Measurements from ENCODE around the gene GPD1.
A peak's percentile ranks its signal among the peaks of the same experiment; 100 is the strongest.
"Not testable (repeated sequence)": the region's sequence is repeated elsewhere in the genome, so short reads cannot be mapped to it uniquely, and the experiment has no call there.

The GPD1 gene

GRCh38 chr12:50074936-50075807 is 28.6 kb upstream of the GPD1 start:
- no peak for DNase-seq

- no peak for DNase-seq
These were observed 28.0 kb upstream of the GPD1 start for GRCh38 chr12:50075808-50076170.

- no peak for DNase-seq
These were observed 26.7 kb upstream of the GPD1 start for GRCh38 chr12:50077099-50077498.

- DNase-seq: no peak
These were observed 25.5 kb upstream of the GPD1 start for GRCh38 chr12:50078281-50078680.

- no peak for DNase-seq
These were observed 24.0 kb upstream of the GPD1 start for GRCh38 chr12:50079771-50080170.

- no peak for DNase-seq
These were observed 22.6 kb upstream of the GPD1 start for GRCh38 chr12:50081096-50081808.

GRCh38 chr12:50082644-50083043 is 21.2 kb upstream of the GPD1 start:
- DNase-seq: no peak

- DNase-seq: no peak
These were observed 20.5 kb upstream of the GPD1 start for GRCh38 chr12:50083301-50083700.

- DNase-seq: not testable (repeated sequence)
These were observed 19.4 kb upstream of the GPD1 start for GRCh38 chr12:50084409-50084774.

GRCh38 chr12:50084775-50085614 is 18.8 kb upstream of the GPD1 start, which contains the start of gene SMARCD1:
TSS of gene SMARCD1 (plus strand) at chr12:50085342. CDS start at chr12:50085370, 28 bp downstream.
- peak; percentile 77 for DNase-seq

GRCh38 chr12:50085615-50086072 is 18.2 kb upstream of the GPD1 start:
- no peak for DNase-seq

- no peak for DNase-seq
These were observed 17.7 kb upstream of the GPD1 start for GRCh38 chr12:50086148-50086547.

- no peak for DNase-seq
These were observed 16.7 kb upstream of the GPD1 start for GRCh38 chr12:50087151-50087550.

GRCh38 chr12:50087995-50088394 is 15.8 kb upstream of the GPD1 start:
- DNase-seq: no peak

- DNase-seq: no peak
These were observed 15.1 kb upstream of the GPD1 start for GRCh38 chr12:50088577-50089335.

GRCh38 chr12:50089730-50090129 is 14.1 kb upstream of the GPD1 start:
- DNase-seq: no peak

- DNase-seq: no peak
These were observed 13.4 kb upstream of the GPD1 start for GRCh38 chr12:50090391-50090790.

GRCh38 chr12:50097952-50098351 is 5.9 kb upstream of the GPD1 start:
- DNase-seq: no peak

GRCh38 chr12:50099302-50100008 is 4.4 kb upstream of the GPD1 start:
- DNase-seq: no peak

GRCh38 chr12:50100561-50100960 is 3.2 kb upstream of the GPD1 start:
- no peak for DNase-seq

- no peak for DNase-seq
These were observed 2.1 kb upstream of the GPD1 start for GRCh38 chr12:50101663-50102062.

- DNase-seq: no peak
These were observed 1.7 kb upstream of the GPD1 start for GRCh38 chr12:50102131-50102531.
